Activated CD8-positive, alpha-beta memory T cell treated with anti-CD3 and anti-CD28 coated beads for 1 hour (primary cell): ENCODE data around the gene SIX5.
"Not testable (repeated sequence)": the region's sequence is repeated elsewhere in the genome, so short reads cannot be mapped to it uniquely, and the experiment has no call there.

Source experiments
- DNase-seq, 2 donors: peaks; one replicate each; pipeline ENCODE4 v3.0.0-alpha.2; 2020; ENCODE audit warnings: low read depth in 1 of 2; ENCODE audit errors: extremely low read depth in 1 of 2

Gene SIX5

DNA sequence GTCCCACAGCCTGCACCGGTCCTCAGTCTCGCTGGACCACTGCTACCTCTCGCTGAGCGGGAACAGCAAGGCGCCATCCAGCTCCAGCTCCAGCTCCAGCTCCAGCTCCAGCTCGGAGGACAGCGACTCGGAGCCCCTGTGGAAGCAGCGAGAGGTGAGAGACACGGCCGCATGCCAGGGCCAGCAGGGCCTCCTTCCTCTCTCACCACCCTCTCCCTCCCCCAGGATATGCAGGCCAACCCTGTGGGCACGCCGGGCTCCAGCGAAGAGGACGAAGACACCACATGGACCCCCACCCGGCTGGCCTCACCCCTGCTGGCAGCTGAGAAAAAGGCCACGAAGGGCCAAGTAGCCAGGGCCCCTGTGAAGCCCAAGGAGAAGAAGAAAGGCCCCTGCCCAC is 7.3 kb downstream of the SIX5 start:
- no peak for DNase-seq

DNA sequence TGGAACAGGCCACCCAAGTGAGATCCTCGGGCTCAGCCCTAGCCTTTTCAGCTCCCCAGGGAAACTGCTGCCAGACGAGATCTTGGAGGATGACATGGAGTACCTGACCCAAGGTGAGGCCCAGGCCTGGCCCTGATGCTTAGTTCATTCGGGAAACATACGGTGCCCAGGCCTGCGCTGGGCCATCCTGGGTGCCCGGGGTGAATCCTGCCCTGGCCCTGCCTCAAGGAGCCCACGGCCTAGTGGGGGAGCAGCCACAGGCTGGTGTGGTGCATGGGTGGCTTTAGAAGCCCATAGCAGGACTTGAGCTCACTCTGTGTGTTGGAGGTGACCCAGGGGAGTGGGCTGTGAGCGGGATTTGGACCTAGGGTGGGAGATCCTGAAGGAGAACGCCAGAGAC is 10.1 kb downstream of the SIX5 start:
- no peak for DNase-seq

DNA sequence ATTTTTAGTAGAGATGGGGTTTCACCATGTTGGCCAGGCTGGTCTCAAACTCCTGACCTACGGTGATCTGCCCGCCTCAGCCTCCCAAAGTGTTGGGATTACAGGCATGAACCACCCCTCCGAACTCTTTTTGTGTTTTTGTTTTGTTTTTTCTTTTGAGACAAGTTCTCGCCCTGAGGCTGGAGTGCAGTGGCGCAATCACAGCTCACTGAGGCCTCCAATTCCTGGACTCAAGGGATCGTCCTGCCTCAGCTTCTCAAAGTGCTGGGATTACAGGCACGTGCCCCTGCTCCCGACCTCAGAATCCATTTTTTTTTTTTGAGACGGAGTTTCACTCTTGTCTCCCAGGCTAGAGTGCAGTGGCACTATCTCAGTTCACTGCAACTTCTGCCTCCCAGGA is 11.4 kb downstream of the SIX5 start:
- no peak for DNase-seq

- no peak for DNase-seq
Observed at GRCh38 chr19:45754323-45754722, 14.7 kb downstream of the SIX5 start.

- DNase-seq, result no peak
Observed at GRCh38 chr19:45753548-45753947, 15.5 kb downstream of the SIX5 start.

DNA sequence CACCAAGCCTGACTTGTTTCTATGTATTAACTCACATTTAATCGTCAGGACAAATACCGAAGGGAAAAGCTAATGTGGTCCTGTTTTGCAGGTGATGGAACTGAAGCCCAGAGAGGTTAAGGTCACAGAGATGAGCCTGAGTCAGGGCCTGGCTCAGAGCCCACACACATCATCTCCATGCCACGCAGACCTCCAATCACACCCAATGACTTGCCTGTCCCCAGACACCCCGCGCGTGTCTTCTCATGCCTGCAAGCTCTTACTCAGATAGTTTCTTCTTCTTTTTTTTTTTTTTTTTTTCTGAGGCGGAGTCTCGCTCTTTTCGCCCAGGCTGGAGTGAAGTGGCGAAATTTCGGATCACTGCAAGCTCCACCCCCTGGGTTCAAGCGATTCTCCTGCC is 16.4 kb downstream of the SIX5 start:
- no peak for DNase-seq

DNA sequence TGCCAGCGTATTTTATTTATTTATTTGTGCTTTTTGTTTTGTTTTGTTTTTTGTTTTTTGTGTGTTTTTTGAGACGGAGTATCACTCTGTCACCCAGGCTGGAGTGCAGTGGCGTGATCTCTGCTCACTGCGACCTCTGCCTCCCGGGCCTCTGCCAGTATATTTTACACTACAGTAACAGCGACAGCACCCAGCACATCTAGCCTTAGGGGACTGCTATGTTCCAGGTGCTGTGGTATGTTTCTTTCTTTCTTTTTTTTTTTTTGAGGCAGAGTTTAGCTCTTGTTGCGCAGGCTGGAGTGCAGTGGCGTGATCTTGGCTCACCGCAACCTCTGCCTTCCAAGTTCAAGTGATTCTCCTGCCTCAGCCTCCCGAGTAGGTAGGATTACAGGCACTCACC is 17.6 kb downstream of the SIX5 start:
- not testable (repeated sequence) for DNase-seq

DNA sequence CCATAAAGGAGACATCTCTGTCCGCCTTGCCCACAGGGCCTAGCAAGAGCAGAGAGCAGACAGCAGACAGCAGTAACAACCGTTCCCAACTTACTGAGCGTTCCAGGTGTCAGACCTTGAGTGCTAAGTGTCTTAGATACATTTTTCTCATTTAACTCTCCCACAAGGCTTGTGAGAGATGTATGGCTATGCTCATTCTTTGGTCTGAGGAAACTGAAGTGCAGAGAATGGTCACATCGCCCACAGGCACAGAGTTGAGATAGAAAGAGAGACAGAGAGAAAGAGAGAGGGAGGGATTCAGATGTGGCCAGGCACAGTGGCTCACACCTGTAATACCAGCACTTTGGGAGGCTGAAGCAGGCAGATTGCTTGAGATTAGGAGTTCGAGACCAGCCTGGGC is 21.5 kb downstream of the SIX5 start:
- no peak for DNase-seq

- DNase-seq, result no peak
Observed at GRCh38 chr19:45746866-45747265, 22.2 kb downstream of the SIX5 start.

DNA sequence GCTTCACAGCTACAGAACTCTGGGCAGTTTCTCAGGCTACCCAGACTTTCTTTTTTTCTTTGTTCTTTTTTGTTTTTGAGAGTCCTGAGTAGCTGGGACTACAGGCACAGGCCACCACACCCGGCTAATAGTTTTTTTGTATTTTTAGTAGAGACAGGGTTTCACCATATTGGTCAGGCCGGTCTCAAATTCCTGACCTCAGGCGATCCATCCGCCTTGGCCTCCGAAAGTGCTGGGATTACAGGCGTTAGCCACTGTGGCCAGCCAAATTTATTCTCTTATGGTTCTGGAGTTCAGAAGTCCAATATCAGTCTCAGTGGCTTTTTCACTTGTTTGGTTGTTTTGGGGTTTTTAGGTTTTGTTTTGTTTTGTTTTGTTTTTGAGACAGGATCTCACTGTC is 23.4 kb downstream of the SIX5 start:
- DNase-seq, result no peak

DNA sequence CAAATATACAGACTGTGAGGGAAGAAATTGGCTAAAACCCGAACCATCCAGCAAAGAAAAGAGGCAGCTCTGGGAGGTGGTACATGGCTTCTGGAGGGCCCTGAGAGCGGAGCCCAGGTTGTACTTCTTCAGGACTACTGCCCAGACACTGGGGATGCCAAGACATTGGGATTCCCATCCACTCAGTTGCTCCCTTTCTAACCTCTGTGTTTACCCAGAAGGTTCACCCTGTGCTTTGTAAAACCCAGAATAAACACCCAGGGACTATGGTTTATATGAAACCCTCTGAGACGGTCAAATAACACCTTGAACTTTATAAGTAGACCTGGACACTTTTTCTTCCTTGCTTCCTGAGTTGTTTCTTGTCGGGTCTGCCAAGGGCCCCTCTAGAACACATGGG is 26.1 kb downstream of the SIX5 start:
- DNase-seq, result no peak

DNA sequence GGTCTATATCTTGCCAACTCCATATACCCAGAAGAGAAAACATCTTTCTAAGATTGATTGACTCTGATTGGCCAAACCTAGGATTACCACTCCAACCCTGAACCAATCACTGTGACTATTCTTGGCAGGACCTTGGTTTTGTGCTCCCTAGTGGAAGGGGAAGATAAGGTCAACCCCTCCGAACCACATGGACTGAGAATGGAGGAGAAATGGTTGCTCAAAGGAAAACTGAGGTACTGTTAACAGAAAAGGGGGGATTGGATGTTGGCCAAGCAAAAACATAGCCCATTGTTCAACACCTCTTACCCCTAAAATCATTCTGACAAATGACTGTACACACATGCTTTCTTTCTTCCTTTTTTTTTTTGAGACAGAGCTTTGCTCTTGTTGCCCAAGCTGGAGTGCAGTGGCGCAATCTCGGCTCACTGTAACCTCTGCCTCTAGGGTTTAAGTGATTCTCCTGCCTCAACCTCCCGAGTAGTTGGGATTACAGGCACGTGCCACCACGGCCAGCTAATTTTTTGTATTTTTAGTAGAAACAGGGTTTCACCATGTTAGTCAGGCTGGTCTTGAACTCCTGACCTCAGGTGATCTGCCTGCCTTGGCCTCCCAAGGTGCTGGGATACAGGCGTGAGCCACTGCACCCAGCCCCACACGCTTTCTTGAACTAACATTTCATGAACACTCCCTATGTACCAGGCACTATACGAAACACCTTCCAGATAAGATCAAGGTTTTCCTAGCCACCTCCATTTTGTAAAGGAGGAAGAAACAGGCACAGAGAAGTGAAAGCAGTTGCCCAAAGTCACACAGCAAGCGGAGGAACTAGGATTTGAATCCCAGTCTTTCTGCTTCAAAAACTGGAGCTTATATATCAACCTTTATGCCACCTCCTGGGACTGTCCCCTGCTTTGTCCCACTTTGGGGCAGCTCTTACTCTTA is 29.3 kb downstream of the SIX5 start:
- DNase-seq, result no peak

DNA sequence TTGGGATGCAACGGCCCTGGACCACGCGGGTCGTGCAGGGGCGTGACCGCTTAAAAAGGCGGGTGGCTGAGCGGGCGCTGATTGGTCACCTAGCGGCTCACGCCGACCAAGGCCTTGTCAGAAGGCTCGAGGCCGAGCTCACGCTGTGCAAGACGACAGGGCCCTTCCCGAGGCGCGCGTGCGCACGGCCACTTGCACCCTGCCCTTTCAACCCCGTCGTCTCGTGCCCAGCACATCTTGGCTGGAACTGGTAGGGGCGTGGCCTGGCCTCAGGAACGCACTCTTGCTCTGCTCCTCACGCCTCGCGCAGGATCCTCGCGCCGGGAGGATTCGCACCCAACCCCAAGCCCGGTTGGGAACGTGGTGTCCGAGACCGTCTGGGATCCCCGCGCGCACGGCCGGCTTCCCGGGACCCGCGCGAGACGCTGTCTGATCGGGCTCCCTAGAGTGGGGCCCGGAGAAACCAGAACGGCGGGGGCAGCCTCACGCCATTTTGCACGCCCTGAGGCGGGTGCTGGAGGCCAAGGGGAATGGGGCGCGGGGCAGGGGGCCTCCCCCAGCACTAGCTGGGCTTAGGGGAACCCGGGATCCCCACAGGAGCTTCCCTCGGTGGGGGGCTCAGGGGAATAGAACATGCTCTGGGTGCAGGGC is 35.8 kb downstream of the SIX5 start, which contains the start of gene MEIOSIN:
Gene MEIOSIN, plus strand, starts transcription at position 280 of the 651 bp plus-strand sequence. CDS start 1,938 bp downstream, outside the sequence.
- no peak for DNase-seq

- peak; percentile 81 to 84 for DNase-seq
Observed at GRCh38 chr19:45730368-45731288, 38.4 kb downstream of the SIX5 start, which contains the start of gene FBXO46. Gene FBXO46, minus strand, starts transcription at chr19:45730896. Its CDS starts 17,401 bp downstream, at chr19:45713495.

GRCh38 chr19:45729800-45730290 is 39.2 kb downstream of the SIX5 start:
- DNase-seq, result no peak

- DNase-seq, result not testable (repeated sequence)
Observed at GRCh38 chr19:45728683-45729082, 40.4 kb downstream of the SIX5 start.

DNA sequence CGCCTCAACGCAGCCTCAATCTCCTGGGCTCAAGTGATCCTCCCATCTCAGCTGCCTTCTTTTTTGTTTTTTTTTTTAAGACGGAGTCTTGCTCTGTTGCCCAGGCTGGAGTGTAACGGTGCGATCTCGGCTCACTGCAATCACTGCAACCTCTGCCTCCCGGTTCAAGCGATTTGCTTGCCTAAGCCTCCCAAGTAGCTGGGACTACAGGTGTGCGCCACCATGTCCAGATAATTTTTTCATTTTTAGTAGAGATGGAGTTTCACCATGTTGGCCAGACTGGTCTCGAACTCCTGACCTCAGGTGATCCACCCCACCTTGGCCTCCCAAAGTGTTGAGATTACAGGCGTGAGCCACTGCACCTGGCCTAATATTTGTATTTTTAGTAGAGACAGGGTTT is 49.0 kb downstream of the SIX5 start:
- not testable (repeated sequence) for DNase-seq

- DNase-seq, result no peak
Observed at GRCh38 chr19:45717983-45718650, 50.9 kb downstream of the SIX5 start.

- DNase-seq, result peak; percentile 95
Observed at GRCh38 chr19:45717131-45717982, 51.7 kb downstream of the SIX5 start.
